ENCODE data around the gene ARPC4.
"Not testable (repeated sequence)": the region's sequence is repeated elsewhere in the genome, so short reads cannot be mapped to it uniquely, and the experiment has no call there.

GRCh38 chr3:9851383-9851782 lies 58.5 kb downstream of the ARPC4 start:
- TF ChIP-seq CTCF (IDR thresholded peaks at IDR 0.05; ENCODE audit: extremely low read depth in 1 of 2, insufficient read depth in 1 of 2, low read depth in 1 of 2, low read length in 2 of 2); EZH2 (IDR thresholded peaks at IDR 0.05; ENCODE audit: borderline replicate concordance, low read depth, low read length, severe bottlenecking); POLR2A (IDR thresholded peaks at IDR 0.05; ENCODE audit: low read depth, low read length): not testable (repeated sequence)
